ENCODE measurements around the gene RSL1D1.

The RSL1D1 gene

DNA sequence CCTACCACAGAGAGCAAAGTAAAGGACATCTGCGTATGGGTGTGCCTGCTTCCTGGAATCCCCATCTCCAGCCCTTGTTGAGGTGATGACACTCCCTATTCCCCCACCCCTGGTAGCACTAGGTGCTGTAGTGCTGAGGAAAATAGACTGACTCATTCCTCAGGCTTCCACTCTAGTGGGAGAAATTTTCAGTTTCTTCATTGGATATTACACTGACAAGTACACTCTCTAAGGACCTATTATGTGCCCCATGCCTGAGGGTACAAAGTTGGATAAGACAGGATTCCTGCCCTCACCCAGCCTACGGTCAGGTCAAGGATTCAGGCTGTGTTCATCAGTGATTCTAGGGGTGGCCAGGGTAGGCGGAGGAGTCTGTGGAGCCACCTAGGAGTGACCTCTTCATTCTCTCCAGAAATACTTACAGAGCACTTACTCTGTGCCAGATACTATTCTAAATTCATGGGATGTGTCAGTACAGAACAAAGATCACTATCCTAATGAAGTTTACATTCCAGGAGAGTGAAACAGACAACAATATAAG, 49.8 kb downstream of the RSL1D1 start:
- TF ChIP-seq, protein P1, sequence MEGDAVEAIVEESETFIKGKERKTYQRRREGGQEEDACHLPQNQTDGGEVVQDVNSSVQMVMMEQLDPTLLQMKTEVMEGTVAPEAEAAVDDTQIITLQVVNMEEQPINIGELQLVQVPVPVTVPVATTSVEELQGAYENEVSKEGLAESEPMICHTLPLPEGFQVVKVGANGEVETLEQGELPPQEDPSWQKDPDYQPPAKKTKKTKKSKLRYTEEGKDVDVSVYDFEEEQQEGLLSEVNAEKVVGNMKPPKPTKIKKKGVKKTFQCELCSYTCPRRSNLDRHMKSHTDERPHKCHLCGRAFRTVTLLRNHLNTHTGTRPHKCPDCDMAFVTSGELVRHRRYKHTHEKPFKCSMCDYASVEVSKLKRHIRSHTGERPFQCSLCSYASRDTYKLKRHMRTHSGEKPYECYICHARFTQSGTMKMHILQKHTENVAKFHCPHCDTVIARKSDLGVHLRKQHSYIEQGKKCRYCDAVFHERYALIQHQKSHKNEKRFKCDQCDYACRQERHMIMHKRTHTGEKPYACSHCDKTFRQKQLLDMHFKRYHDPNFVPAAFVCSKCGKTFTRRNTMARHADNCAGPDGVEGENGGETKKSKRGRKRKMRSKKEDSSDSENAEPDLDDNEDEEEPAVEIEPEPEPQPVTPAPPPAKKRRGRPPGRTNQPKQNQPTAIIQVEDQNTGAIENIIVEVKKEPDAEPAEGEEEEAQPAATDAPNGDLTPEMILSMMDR (IDR thresholded peaks at IDR 0.05; ENCODE audit: extremely low read depth, missing control alignments): no peak
- DNase-seq (ENCODE audit: low spot score): no peak

DNA sequence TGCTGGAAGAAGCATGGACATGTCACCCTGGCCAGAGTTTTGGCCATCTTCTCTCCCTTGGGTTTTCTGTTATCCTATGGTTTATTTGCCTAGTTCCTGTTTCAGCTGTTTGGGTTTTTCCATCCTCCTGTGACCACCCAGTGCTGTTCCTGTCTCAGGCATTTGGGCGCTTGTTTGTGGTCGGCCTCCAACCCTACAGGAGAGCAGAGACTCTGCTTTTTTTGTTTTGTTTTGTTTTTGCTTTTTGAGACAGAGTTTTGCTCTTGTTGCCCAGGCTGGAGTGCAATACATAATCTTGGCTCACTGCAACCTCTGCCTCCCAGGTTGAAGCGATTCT, 51.0 kb downstream of the RSL1D1 start:
- TF ChIP-seq, protein P1 (IDR thresholded peaks at IDR 0.05; ENCODE audit: extremely low read depth, missing control alignments): no peak
- no peak for DNase-seq (ENCODE audit: low spot score)

DNA sequence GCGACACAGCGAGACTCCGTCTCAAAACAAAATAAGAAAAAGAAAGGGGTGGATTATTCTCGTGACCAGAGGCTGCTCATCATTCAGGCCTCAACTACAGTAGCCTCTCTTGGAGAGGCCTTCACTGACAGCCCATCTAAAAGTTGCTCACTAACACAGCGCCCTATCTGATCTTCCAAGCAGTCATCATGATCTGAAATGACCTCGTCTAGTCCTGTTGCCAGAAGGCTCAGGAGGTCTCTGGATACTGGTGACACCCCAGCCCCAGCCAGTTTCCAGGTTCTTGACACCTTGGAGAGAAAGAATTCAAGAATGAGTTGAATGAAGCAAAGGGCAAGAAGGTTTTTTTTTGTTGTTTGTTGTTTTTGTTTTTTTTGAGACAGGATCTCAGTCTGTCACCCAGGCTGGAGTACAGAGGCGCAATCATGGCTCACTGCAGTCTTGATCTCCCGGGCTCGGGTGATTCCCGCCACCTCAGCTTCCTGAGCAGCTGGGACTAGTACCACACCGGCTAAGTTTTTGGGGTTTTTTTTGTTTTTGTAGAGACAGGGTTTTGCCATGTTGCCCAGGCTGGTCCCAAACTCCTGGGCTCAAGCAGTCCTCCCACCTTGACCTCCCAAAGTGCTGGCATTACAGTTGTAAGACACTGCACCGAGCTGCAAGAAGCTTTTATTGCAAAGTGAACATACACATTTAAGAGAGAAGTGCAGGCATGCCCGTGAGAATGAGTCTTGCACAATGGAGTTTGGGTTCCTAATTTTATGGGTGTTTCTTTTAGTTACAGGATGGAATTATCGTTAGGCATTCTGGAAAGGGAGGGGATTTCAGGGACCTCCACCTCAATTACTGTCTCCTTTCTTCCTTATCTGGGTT, 51.6 kb downstream of the RSL1D1 start:
- no peak for DNase-seq (ENCODE audit: low spot score)
- TF ChIP-seq, protein P1 (IDR thresholded peaks at IDR 0.05; ENCODE audit: extremely low read depth, missing control alignments): no peak

DNA sequence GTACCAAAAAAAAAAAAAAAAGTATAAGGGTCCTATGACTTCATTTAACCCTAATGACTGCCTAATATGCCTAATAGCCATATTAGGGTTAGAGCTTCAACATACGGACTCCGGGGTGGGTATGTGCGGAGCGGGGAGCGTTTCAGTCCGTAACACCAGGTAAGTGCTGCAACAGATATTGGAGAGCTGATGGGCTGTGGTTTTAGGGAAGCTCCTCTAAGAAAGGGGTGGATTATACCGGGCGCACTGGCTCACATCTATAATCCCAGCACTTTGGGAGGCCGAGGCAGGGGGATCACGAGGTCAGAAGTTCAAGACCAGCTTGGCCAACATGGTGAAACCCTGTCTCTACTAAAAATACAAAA, 52.3 kb downstream of the RSL1D1 start:
- TF ChIP-seq, protein P1 (IDR thresholded peaks at IDR 0.05; ENCODE audit: extremely low read depth, missing control alignments): no peak
- DNase-seq (ENCODE audit: low spot score): no peak

DNA sequence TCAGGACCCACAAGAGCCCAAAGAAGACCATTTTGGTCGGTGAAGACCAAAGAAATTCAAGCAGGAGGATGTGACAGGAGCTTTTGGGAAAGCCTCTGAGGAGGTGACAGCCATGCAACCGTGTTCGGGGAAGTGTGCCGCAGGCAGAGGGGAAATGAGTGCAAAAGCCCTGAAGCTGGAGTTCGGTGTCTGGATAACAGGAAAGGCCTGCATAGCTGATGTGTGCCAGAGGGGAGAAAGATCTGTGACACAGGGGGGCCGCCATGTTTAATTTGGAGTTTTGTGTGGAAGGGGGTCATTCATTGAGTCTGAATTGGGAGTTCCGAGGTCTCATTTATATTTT, 53.4 kb downstream of the RSL1D1 start:
- TF ChIP-seq, protein P1 (IDR thresholded peaks at IDR 0.05; ENCODE audit: extremely low read depth, missing control alignments): no peak
- DNase-seq (ENCODE audit: low spot score): no peak

DNA sequence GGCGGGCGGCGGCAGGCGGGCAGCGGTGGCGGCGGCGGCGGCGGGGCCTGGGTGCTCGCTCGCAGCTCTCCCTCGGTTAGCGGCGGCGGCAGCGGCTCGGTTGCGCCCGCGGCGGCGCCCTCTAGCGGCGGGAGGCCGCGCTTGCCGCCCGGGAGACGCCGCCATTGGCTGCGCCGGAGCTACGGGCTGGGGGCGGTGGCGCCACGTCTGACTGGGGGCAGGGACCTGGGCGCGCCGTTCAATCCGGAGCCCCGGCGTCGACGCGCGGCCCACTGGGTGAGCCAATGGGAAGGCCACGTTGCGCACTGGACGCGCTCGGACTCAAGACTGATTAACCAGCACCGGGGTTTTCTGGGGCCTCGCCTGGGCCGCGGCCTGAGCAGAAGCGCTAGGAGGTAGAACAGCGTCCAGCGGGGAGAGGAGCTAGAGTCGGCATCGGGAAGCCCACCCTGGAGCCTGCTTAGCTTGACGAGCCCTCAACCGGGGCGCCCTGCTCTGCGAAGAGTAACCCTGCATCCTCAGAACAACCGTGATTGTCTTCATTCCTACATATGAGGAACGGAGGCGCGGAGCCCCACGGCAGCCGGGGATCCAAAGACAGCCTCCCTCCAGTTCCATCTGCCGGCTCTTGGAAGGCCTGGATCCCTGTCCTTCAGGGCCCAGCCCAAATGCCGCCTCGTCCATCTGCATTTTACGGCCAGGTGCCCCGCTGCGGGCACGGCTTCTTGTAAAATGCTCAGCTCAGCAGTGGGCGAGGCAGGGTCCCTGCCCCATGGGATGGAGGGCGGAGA, 54.0 kb downstream of the RSL1D1 start, which contains the start of gene ZC3H7A:
Gene ZC3H7A, minus strand, starts transcription at position 93 of the 791 bp plus-strand sequence. CDS start 14,904 bp downstream, outside the sequence.
- TF ChIP-seq, protein P1 (IDR thresholded peaks at IDR 0.05; ENCODE audit: extremely low read depth, missing control alignments): peak; percentile 91
- peak; percentile 97 for DNase-seq (ENCODE audit: low spot score)

Data from GM20000 (cell line).